ENCODE results near the gene MEF2A.

Gene MEF2A

GRCh38 chr15:99683000-99683670 is 117.4 kb downstream of the MEF2A start:
- DNase-seq, result no peak
- peaks cover 46% of the 10 kb centered on the region for H3K9me3 Mint-ChIP-seq
- TF ChIP-seq, protein P1, sequence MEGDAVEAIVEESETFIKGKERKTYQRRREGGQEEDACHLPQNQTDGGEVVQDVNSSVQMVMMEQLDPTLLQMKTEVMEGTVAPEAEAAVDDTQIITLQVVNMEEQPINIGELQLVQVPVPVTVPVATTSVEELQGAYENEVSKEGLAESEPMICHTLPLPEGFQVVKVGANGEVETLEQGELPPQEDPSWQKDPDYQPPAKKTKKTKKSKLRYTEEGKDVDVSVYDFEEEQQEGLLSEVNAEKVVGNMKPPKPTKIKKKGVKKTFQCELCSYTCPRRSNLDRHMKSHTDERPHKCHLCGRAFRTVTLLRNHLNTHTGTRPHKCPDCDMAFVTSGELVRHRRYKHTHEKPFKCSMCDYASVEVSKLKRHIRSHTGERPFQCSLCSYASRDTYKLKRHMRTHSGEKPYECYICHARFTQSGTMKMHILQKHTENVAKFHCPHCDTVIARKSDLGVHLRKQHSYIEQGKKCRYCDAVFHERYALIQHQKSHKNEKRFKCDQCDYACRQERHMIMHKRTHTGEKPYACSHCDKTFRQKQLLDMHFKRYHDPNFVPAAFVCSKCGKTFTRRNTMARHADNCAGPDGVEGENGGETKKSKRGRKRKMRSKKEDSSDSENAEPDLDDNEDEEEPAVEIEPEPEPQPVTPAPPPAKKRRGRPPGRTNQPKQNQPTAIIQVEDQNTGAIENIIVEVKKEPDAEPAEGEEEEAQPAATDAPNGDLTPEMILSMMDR (IDR thresholded peaks at IDR 0.05), result no peak
- H3K36me3 Mint-ChIP-seq (ENCODE audit: low read depth), result peaks cover 84% of the 10 kb centered on the region
- H3K4me3 Mint-ChIP-seq, result no peak overlapping the region
- no peaks in the 10 kb centered on the region for H3K4me1 Mint-ChIP-seq
- no peak overlapping the region for H3K27ac Mint-ChIP-seq
- H3K27me3 Mint-ChIP-seq (ENCODE audit: low read depth, poor library complexity), result no peaks in the 10 kb centered on the region

- TF ChIP-seq, protein P1 (IDR thresholded peaks at IDR 0.05), result no peak
- no peaks in the 10 kb centered on the region for H3K27me3 Mint-ChIP-seq (ENCODE audit: low read depth, poor library complexity)
- no peak for DNase-seq
- peaks cover 47% of the 10 kb centered on the region for H3K9me3 Mint-ChIP-seq
- H3K4me1 Mint-ChIP-seq, result no peaks in the 10 kb centered on the region
- no peak overlapping the region for H3K4me3 Mint-ChIP-seq
- peaks cover 94% of the 10 kb centered on the region for H3K36me3 Mint-ChIP-seq (ENCODE audit: low read depth)
- no peak overlapping the region for H3K27ac Mint-ChIP-seq
These were observed 120.5 kb downstream of the MEF2A start for GRCh38 chr15:99686290-99686689.

DNA sequence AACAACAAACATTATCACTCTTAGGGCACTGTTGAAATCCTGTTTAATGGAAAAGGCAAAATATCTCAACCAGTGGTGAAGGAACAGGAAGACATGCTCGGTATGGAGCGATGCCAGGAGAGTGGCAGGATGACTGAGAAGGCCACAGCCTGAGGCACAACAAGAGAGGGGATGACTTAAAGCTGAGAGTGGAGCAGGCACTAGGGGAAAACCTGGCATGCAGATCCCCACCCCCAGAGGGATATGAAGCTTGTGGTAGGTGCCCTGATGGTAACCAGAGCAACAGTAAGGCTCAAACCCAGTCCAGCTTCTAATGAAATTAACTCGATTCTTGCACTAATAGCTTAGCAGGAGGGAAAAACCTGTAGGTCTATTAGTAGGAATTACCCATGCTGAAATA is 127.0 kb downstream of the MEF2A start:
- H3K4me1 Mint-ChIP-seq, result no peaks in the 10 kb centered on the region
- no peak overlapping the region for H3K27ac Mint-ChIP-seq
- no peak overlapping the region for H3K4me3 Mint-ChIP-seq
- TF ChIP-seq, protein P1 (IDR thresholded peaks at IDR 0.05), result no peak
- DNase-seq, result no peak
- H3K36me3 Mint-ChIP-seq (ENCODE audit: low read depth), result peaks cover 83% of the 10 kb centered on the region
- no peaks in the 10 kb centered on the region for H3K27me3 Mint-ChIP-seq (ENCODE audit: low read depth, poor library complexity)
- peaks cover 5% of the 10 kb centered on the region for H3K9me3 Mint-ChIP-seq

DNA sequence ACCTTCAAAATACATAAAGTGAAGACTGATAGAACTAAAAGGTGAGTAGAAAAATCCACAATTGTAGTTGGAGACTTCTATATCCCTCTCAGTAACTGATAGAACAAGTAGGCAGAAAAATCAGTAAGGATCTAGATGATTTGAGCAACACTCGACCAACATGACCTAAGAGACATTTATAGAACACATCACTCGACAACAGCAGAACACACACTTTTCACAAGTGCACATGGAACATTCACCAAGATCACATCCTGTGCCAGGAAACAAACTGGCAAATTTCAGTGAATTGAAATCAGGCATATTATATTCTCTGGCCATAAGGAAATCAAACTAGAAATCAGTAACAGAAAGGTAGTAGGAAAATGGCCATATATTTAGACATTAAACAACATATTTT is 130.3 kb downstream of the MEF2A start:
- Mint-ChIP-seq H3K27me3 (ENCODE audit: low read depth, poor library complexity) (no peaks in the 10 kb centered on the region), H3K36me3 (ENCODE audit: low read depth) (peaks cover 52% of the 10 kb centered on the region), H3K4me1 (no peaks in the 10 kb centered on the region), H3K9me3 (no peaks in the 10 kb centered on the region), H3K4me3 (no peak overlapping the region), H3K27ac (no peak overlapping the region)
- no peak for DNase-seq
- TF ChIP-seq, protein P1 (IDR thresholded peaks at IDR 0.05), result no peak

- no peak overlapping the region for H3K27ac Mint-ChIP-seq
- no peaks in the 10 kb centered on the region for H3K4me1 Mint-ChIP-seq
- H3K4me3 Mint-ChIP-seq, result no peak overlapping the region
- no peaks in the 10 kb centered on the region for H3K27me3 Mint-ChIP-seq (ENCODE audit: low read depth, poor library complexity)
- H3K9me3 Mint-ChIP-seq, result no peaks in the 10 kb centered on the region
- TF ChIP-seq, protein P1 (IDR thresholded peaks at IDR 0.05), result no peak
- no peak for DNase-seq
- H3K36me3 Mint-ChIP-seq (ENCODE audit: low read depth), result no peaks in the 10 kb centered on the region
These were observed 137.3 kb downstream of the MEF2A start for GRCh38 chr15:99702895-99703602.

Data from nephron progenitor cell (in vitro differentiated cells).